SK-N-SH (cell line): ENCODE measurements around the gene BRWD1.

Source experiments
- CTCF ChIP-seq: fragments of 200-600 bp; sonication (generic); IDR thresholded peaks from 2 replicates; pipeline ENCODE4 v1.6.1; 2017; ENCODE audit warnings: antibody characterized with exemption, mild to moderate bottlenecking, moderate library complexity
- EP300 ChIP-seq, 2 experiments: IDR thresholded peaks; 2 replicates each; pipeline versions ENCODE4 v1.4.0 to v1.6.1; 2012; ENCODE audit warnings: borderline replicate concordance in 1 of 2, low read depth in 1 of 2, low read length in 1 of 2
- EZH2phosphoT487 ChIP-seq: fragments of 200-600 bp; sonication (generic); IDR thresholded peaks from 2 replicates; pipeline ENCODE4 v1.6.1; 2017; ENCODE audit warnings: low read depth, mixed run types, mild to moderate bottlenecking, antibody characterized with exemption, moderate library complexity, borderline replicate concordance
- FOSL2 ChIP-seq: IDR thresholded peaks from 2 replicates; pipeline ENCODE4 v1.4.0; 2012; ENCODE audit warnings: low read depth, mild to moderate bottlenecking, moderate library complexity, borderline replicate concordance
- FOXJ3 ChIP-seq: sonication (generic); formaldehyde crosslinking; IDR thresholded peaks from 2 replicates; pipeline ENCODE4 v1.5.1; 2020; ENCODE audit warnings: mild to moderate bottlenecking, missing genetic modification reagents
- FOXM1 ChIP-seq: IDR thresholded peaks from 2 replicates; pipeline ENCODE4 v1.4.0; 2012; ENCODE audit warnings: low read depth, mild to moderate bottlenecking
- POLR2AphosphoS5 ChIP-seq: IDR thresholded peaks from 2 replicates; pipeline ENCODE4 v1.6.1; 2012; ENCODE audit warnings: low read depth, low read length
- RAD21 ChIP-seq: IDR thresholded peaks from 2 replicates; pipeline ENCODE4 v1.6.1; 2012; ENCODE audit warnings: mild to moderate bottlenecking, low read length
- SIN3A ChIP-seq: IDR thresholded peaks from 2 replicates; pipeline ENCODE4 v1.6.1; 2012; ENCODE audit warnings: low read depth, mild to moderate bottlenecking, low read length, moderate library complexity, borderline replicate concordance
- TAF1 ChIP-seq: IDR thresholded peaks from 2 replicates; pipeline ENCODE4 v1.6.1; 2012; ENCODE audit warnings: low read depth, mild to moderate bottlenecking, low read length, moderate library complexity, borderline replicate concordance
- YY1 ChIP-seq: IDR thresholded peaks from 2 replicates; pipeline ENCODE4 v1.4.0; 2012; ENCODE audit warnings: low read depth, mild to moderate bottlenecking
- TF ChIP-seq, protein P1 (sequence below): IDR thresholded peaks from 2 replicates; pipeline ENCODE4 v1.6.1; 2012; ENCODE audit warnings: mild to moderate bottlenecking, low read depth, low read length, moderate library complexity
- TF ChIP-seq, protein P2 (sequence below): IDR thresholded peaks from 2 replicates; pipeline ENCODE4 v1.4.0; 2012; ENCODE audit warnings: low read depth

DNA sequence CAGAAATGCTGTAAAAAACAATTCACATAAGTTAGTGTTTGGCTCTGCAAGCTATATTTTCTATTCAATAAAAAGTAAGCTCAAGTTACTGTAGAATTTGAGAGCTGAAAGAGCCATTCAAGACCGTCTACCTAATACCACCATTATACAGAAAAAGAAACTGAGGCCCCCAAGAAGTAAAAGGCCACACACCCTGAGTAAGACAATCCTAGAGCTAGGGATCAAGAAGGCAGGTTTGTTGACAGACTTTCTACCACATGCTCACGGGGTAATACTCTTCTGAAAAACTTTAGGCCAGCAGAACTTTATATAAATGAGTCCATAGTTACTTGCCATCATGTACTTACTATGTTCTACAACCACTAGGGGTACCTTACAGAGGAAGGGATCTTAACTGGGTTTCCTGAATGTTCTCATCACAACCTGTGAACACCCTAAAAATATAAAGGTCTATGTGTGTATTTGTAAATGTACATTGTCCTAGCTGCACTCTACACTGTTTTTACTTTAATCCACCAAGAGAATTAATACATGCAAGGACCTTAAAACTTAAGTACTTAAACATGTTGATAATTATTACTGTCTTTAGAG lies 132.9 kb downstream of the BRWD1 start:
- TF ChIP-seq, protein P1, sequence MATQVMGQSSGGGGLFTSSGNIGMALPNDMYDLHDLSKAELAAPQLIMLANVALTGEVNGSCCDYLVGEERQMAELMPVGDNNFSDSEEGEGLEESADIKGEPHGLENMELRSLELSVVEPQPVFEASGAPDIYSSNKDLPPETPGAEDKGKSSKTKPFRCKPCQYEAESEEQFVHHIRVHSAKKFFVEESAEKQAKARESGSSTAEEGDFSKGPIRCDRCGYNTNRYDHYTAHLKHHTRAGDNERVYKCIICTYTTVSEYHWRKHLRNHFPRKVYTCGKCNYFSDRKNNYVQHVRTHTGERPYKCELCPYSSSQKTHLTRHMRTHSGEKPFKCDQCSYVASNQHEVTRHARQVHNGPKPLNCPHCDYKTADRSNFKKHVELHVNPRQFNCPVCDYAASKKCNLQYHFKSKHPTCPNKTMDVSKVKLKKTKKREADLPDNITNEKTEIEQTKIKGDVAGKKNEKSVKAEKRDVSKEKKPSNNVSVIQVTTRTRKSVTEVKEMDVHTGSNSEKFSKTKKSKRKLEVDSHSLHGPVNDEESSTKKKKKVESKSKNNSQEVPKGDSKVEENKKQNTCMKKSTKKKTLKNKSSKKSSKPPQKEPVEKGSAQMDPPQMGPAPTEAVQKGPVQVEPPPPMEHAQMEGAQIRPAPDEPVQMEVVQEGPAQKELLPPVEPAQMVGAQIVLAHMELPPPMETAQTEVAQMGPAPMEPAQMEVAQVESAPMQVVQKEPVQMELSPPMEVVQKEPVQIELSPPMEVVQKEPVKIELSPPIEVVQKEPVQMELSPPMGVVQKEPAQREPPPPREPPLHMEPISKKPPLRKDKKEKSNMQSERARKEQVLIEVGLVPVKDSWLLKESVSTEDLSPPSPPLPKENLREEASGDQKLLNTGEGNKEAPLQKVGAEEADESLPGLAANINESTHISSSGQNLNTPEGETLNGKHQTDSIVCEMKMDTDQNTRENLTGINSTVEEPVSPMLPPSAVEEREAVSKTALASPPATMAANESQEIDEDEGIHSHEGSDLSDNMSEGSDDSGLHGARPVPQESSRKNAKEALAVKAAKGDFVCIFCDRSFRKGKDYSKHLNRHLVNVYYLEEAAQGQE = no peak
- no peak for TF ChIP-seq RAD21
- peak; percentile 34; the same call in 1 of the 2 replicates for TF ChIP-seq CTCF
- TF ChIP-seq FOXJ3 (CRISPR knock-in tag) = no peak
- no peak for TF ChIP-seq FOXM1
- TF ChIP-seq EP300 (IDR thresholded peaks at IDR 0.05; ENCODE audit: borderline replicate concordance in 1 of 2, low read depth in 1 of 2, low read length in 1 of 2) = no peak
- no peak for TF ChIP-seq YY1
- TF ChIP-seq SIN3A = no peak
- TF ChIP-seq TAF1 = no peak
- TF ChIP-seq EZH2phosphoT487 = no peak
- TF ChIP-seq POLR2AphosphoS5 = no peak
- TF ChIP-seq, protein P2, sequence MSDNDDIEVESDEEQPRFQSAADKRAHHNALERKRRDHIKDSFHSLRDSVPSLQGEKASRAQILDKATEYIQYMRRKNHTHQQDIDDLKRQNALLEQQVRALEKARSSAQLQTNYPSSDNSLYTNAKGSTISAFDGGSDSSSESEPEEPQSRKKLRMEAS = no peak
- TF ChIP-seq FOSL2 = no peak
